ENCODE data around the gene EML6. TPM values are rescaled to one million over a fixed set of nuclear protein-coding genes. Genes with fewer than 3 reads are reported as not detected.

The EML6 gene
- total and polyA plus RNA-seq, 2 of the 13 experiments (the other 11 are each of a cell fraction or from before 2014, with no cell fraction given), result 17.2 to 32.4 TPM

DNA sequence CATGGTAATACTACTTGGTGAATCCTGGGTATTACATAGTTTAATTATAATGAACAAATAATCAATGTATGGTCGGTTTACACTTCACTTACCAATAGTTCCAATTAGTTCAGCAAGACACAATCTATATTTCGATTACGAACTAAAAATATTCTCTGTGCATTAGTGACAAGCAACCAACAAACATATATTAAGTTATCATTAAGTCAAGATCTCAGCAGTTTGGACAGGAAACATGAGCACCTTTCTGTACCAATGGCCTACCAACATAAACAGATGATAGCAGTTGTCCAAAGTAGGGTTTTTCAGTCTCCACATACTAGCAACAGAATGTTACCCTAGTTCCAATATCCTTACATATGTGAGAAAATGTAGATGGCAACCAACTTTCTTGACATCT, 294.0 kb downstream of the EML6 start:
- ATAC-seq (no peak), FAIRE-seq (no peak), DNase-seq (ENCODE audit: low spot score) (no peak)
- peak overlapping the region; percentile 0 for H3K27ac ChIP-seq (ENCODE audit: extremely low read length, insufficient read depth, low read length)
- no peak overlapping the region for H2AFZ ChIP-seq (ENCODE audit: low read length)
- BruUV-seq (replicated peaks), result no TSS peak
- POLR2A ChIA-PET, result interaction anchor here (3.1 kb wide), 1 partner anchor 33 kb away, joined by 18 read pairs; the partner anchor contains the start of gene RTN4
- H3K4me2 ChIP-seq (ENCODE audit: low read depth, low read length), result no peak overlapping the region
- in situ Hi-C loops (cut with HindIII; ENCODE audit: extremely low pct_ligation_motif_present, low pct_unique_long_range_greater_than_20kb), result loop anchor here (5.0 kb wide), 1 partner anchor 150 kb away; no protein-coding TSS in a partner anchor
- CTCF ChIA-PET (ENCODE audit: low intra/inter-chr PET ratio, low total read pairs), result no interaction called here
- no peak overlapping the region for H3K4me3 ChIP-seq (replicated peaks in 1 of 3; ENCODE audit: insufficient read depth in 1 of 3, low read depth in 2 of 3, low read length in 3 of 3)
- TF ChIP-seq BRD4 (CRISPR knock-in tag; IDR thresholded peaks at IDR 0.05) (no peak), NCOA1 (CRISPR knock-in tag; IDR thresholded peaks at IDR 0.05) (no peak), DMTF1 (CRISPR knock-in tag; IDR thresholded peaks at IDR 0.05) (no peak), ATF4 (CRISPR knock-in tag; IDR thresholded peaks at IDR 0.05) (peak in 1 of 2 experiments; percentile 24; a peak in 1 of 4 replicates), CREB1 (IDR thresholded peaks at IDR 0.05) (no peak), CREB1 (CRISPR knock-in tag; IDR thresholded peaks at IDR 0.05) (0 out of 2 replicates have a peak, but pooled peaks have one; percentile 17), KLF9 (CRISPR knock-in tag; IDR thresholded peaks at IDR 0.05; ENCODE audit: low read depth) (no peak), TAF1 (CRISPR knock-in tag; IDR thresholded peaks at IDR 0.05) (no peak)
- no peak overlapping the region for H3K9ac ChIP-seq (ENCODE audit: insufficient read depth, low read depth, low read length)
- WGBS (ENCODE audit: low lambda C conversion rate), result 94% methylated on average over 3 of the region's 3 CpGs
- H3K27me3 ChIP-seq (ENCODE audit: control insufficient read depth in 1 of 2, insufficient read depth in 2 of 2, low read length in 2 of 2), result no peaks in the 10 kb centered on the region
- H4K20me1 ChIP-seq (ENCODE audit: insufficient read depth, low read length), result peaks cover 2% of the 10 kb centered on the region; the same call in 1 of the 2 replicates
- intact Hi-C loops (cut with micrococcal nuclease; ENCODE audit: unreplicated experiment), result loop anchor here (5.0 to 10.0 kb wide), 3 partner anchors 95 to 497 kb away; partner anchors contain the start of gene CFAP36
- H3K36me3 ChIP-seq (replicated peaks in 1 of 2; ENCODE audit: control insufficient read depth in 1 of 2, insufficient read depth in 2 of 2, low read length in 2 of 2), result peaks cover 0 to 11% of the 10 kb centered on the region in 2 experiments; a peak in 2 of 5 replicates
- H3K79me2 ChIP-seq (ENCODE audit: insufficient read depth, low read length), result peaks cover 98% of the 10 kb centered on the region
- peaks cover 46% of the 10 kb centered on the region for H3K4me1 ChIP-seq (ENCODE audit: insufficient read depth, low read length)
- H3K9me3 ChIP-seq (ENCODE audit: low read length), result no peaks in the 10 kb centered on the region
